Endothelial cell of umbilical vein (primary cell): ENCODE measurements around the gene CCDC60. TPM values are rescaled to one million over a fixed set of nuclear protein-coding genes. Genes with fewer than 3 reads are reported as not detected.

ENCODE experiments used
- BruUV-seq: library from RNA; stranded (reverse); fragments of 400-500 nt; replicated peaks from 2 replicates; lab custom pipeline; 2021; lab: Mats Ljungman, UMichigan
- CTCF ChIA-PET: fragments of 300-600, 350-600 bp; sonication (Branson Sonifier 250); formaldehyde crosslinking; loops from one replicate; lab custom pipeline; 2021; ENCODE audit warnings: antibody characterized with exemption, inconsistent platforms; lab: Charles Lee
- POLR2A ChIA-PET: fragments of 300-600, 350-600 bp; sonication (Branson Sonifier 250); formaldehyde crosslinking; loops from one replicate; lab custom pipeline; 2021; ENCODE audit warnings: antibody characterized with exemption, inconsistent platforms; lab: Charles Lee
- DNase-seq: peaks from one replicate; pipeline ENCODE4 v3.0.0-alpha.2; 2011; ENCODE audit warnings: low read depth, low spot score
- FAIRE-seq: peaks from 2 replicates; lab custom pipeline; 2011; peaks lifted over from hg19 to GRCh38; lab: Jason Lieb, UNC
- H2AFZ ChIP-seq: 2 replicates; pipeline ENCODE4 v1.6.0; 2012; ENCODE audit warnings: low read depth, low read length, control low read depth, inconsistent platforms
- H3K27ac ChIP-seq: 2 replicates; pipeline ENCODE4 v1.5.1; 2011; ENCODE audit warnings: low read depth, mild to moderate bottlenecking, control low read depth, low read length, moderate library complexity; ENCODE audit not compliant: insufficient read depth
- H3K27me3 ChIP-seq, 2 experiments: 2 replicates each; pipeline versions ENCODE4 v1.6.0 to v1.6.1; 2011; ENCODE audit warnings: low read length in 2 of 2, mixed read lengths in 1 of 2; ENCODE audit not compliant: control insufficient read depth in 2 of 2, insufficient read depth in 2 of 2
- H3K36me3 ChIP-seq, 2 experiments: 2 replicates in 1 of 2; 3 replicates in 1 of 2; pipeline ENCODE4 v1.5.1; 2011; ENCODE audit warnings: low read length in 2 of 2, mild to moderate bottlenecking in 1 of 2, moderate library complexity in 1 of 2; ENCODE audit not compliant: control insufficient read depth in 2 of 2, insufficient read depth in 2 of 2; ENCODE audit errors: extremely low read depth in 1 of 2
- H3K4me1 ChIP-seq: 3 replicates; pipeline ENCODE4 v1.5.1; 2011; ENCODE audit warnings: mild to moderate bottlenecking, low read length; ENCODE audit not compliant: control insufficient read depth, insufficient read depth; ENCODE audit errors: extremely low read depth
- H3K4me2 ChIP-seq: 2 replicates; pipeline ENCODE4 v1.6.1; 2011; ENCODE audit warnings: low read length, control low read depth, mixed read lengths; ENCODE audit not compliant: insufficient read depth
- H3K4me3 ChIP-seq, 3 experiments: fragments of 200-600 bp in 1 of 3; sonication (generic), shearing (Covaris generic) in 1 of 3; replicated peaks in 1 of 3; 2 replicates each; pipeline ENCODE4 v1.5.1; 2011 to 2016; ENCODE audit warnings: control low read depth in 3 of 3, low read length in 3 of 3, mild to moderate bottlenecking in 2 of 3, inconsistent platforms in 1 of 3, low read depth in 1 of 3, moderate library complexity in 1 of 3; ENCODE audit not compliant: insufficient read depth in 1 of 3
- H3K79me2 ChIP-seq: 2 replicates; pipeline ENCODE4 v1.6.0; 2012; ENCODE audit warnings: low read length, inconsistent platforms; ENCODE audit not compliant: control insufficient read depth, insufficient read depth
- H3K9ac ChIP-seq: replicated peaks from 2 replicates; pipeline ENCODE3; 2011; ENCODE audit warnings: low read length, control low read depth; ENCODE audit not compliant: insufficient read depth; ENCODE audit errors: extremely low read depth
- H3K9me1 ChIP-seq: replicated peaks from 3 replicates; pipeline ENCODE4 v1.6.0; 2011; ENCODE audit warnings: mild to moderate bottlenecking, low read length; ENCODE audit not compliant: control insufficient read depth, insufficient read depth; ENCODE audit errors: extremely low read depth
- H3K9me3 ChIP-seq: replicated peaks from 2 replicates; pipeline ENCODE4 v1.5.1; 2012; ENCODE audit warnings: low read length, inconsistent platforms; ENCODE audit not compliant: control insufficient read depth, insufficient read depth
- H4K20me1 ChIP-seq: replicated peaks from 2 replicates; pipeline ENCODE3; 2011; ENCODE audit warnings: mild to moderate bottlenecking, low read length; ENCODE audit not compliant: control insufficient read depth, insufficient read depth; ENCODE audit errors: extremely low read depth
- CTCF ChIP-seq, 2 donors: IDR thresholded peaks; 1 replicate in 1 of 2; 2 replicates in 1 of 2; pipeline ENCODE4 v1.5.1; 2011; ENCODE audit warnings: low read length in 2 of 2, mild to moderate bottlenecking in 2 of 2, moderate library complexity in 2 of 2, control low read depth in 1 of 2, inconsistent platforms in 1 of 2, low read depth in 1 of 2; ENCODE audit not compliant: insufficient read depth in 1 of 2; ENCODE audit errors: extremely low read depth in 1 of 2
- EZH2 ChIP-seq: IDR thresholded peaks from 2 replicates; pipeline ENCODE4 v1.6.1; 2012; ENCODE audit warnings: borderline replicate concordance, low read depth, mild to moderate bottlenecking, moderate library complexity, low read length, inconsistent platforms; ENCODE audit not compliant: severe bottlenecking
- FOS ChIP-seq: IDR thresholded peaks from 2 replicates; pipeline ENCODE4 v1.6.1; 2011; ENCODE audit warnings: mild to moderate bottlenecking, low read length, moderate library complexity, borderline replicate concordance; ENCODE audit not compliant: insufficient read depth
- GATA2 ChIP-seq: IDR thresholded peaks from 2 replicates; pipeline ENCODE4 v1.7.0; 2011; ENCODE audit warnings: low read depth, mild to moderate bottlenecking, moderate library complexity, mixed read lengths, low read length; ENCODE audit not compliant: insufficient read length, insufficient read depth
- JUN ChIP-seq: IDR thresholded peaks from 2 replicates; pipeline ENCODE4 v1.6.1; 2011; ENCODE audit warnings: borderline replicate concordance, low read depth; ENCODE audit not compliant: insufficient read length, insufficient read depth
- MAX ChIP-seq: IDR thresholded peaks from 2 replicates; pipeline ENCODE4 v1.6.1; 2011; ENCODE audit not compliant: insufficient read depth, insufficient read length
- MYC ChIP-seq: IDR thresholded peaks from one replicate; pipeline ENCODE4 v1.6.1; 2011; ENCODE audit warnings: mild to moderate bottlenecking, low read depth, low read length
- POLR2A ChIP-seq: IDR thresholded peaks from 2 replicates; pipeline ENCODE4 v1.6.1; 2012; ENCODE audit warnings: low read depth, mild to moderate bottlenecking, control low read depth, low read length
- POLR2AphosphoS5 ChIP-seq: IDR thresholded peaks from 2 replicates; pipeline ENCODE4 v1.6.1; 2012; ENCODE audit warnings: low read depth, mild to moderate bottlenecking, control low read depth, low read length, moderate library complexity; ENCODE audit not compliant: insufficient read depth
- dilution Hi-C: fragments of 300-500 bp; cut with MboI; formaldehyde crosslinking; loops from one replicate; pipeline ENCODE4 v1.15.0; 2019; ENCODE audit warnings: low sequenced_read_pairs; ENCODE audit not compliant: extremely low pct_ligation_motif_present
- intact Hi-C: fragments of 100-400 bp; cut with micrococcal nuclease; formaldehyde crosslinking; loops from one replicate; pipeline ENCODE4 v1.10.0; 2022
- polyA plus RNA-seq, 4 experiments: library from polyadenylated mRNA; depleted of rRNA in 3 of 4; stranded (reverse) in 3 of 4; unstranded in 1 of 4; fragments of >200 nt; gene quantifications; 2 replicates each; pipeline versions ENCODE4 v1.2.1 to v1.2.3, GENCODE V29; 2011 to 2012; ENCODE audit warnings: missing spikeins in 1 of 4
- total RNA-seq: library from RNA; stranded (reverse); gene quantifications from 2 replicates; pipeline ENCODE4 v1.2.3, GENCODE V29; 2021

The CCDC60 gene
- total and polyA plus RNA-seq, 2 donors (not counting 3 experiments of a cell fraction or from before 2014, with no cell fraction given), result not detected

GRCh38 chr12:119311878-119312277, 22.7 kb upstream of the CCDC60 start:
- H3K4me1 ChIP-seq, result no peaks in the 10 kb centered on the region
- dilution Hi-C loops, result no loop called here
- no TSS peak for BruUV-seq
- TF ChIP-seq POLR2AphosphoS5 (no peak), MAX (no peak), MYC (no peak)
- no peaks in the 10 kb centered on the region for H3K36me3 ChIP-seq
- DNase-seq (no peak), FAIRE-seq (no peak)
- H3K9me1 ChIP-seq, result no peaks in the 10 kb centered on the region
- H3K9ac ChIP-seq, result no peak overlapping the region
- H3K4me3 ChIP-seq, result no peak overlapping the region
- H2AFZ ChIP-seq, result no peak overlapping the region
- H4K20me1 ChIP-seq, result no peaks in the 10 kb centered on the region
- no peaks in the 10 kb centered on the region for H3K27me3 ChIP-seq
- no peak overlapping the region for H3K4me2 ChIP-seq
- intact Hi-C loops, result no loop called here
- POLR2A ChIA-PET, result no interaction called here
- no peak overlapping the region for H3K27ac ChIP-seq
- H3K9me3 ChIP-seq, result peaks cover 2% of the 10 kb centered on the region
- CTCF ChIA-PET, result no interaction called here
- H3K79me2 ChIP-seq, result no peaks in the 10 kb centered on the region

GRCh38 chr12:119312904-119313303, 21.6 kb upstream of the CCDC60 start:
- Histone ChIP-seq H4K20me1 (no peaks in the 10 kb centered on the region), H3K9me1 (no peaks in the 10 kb centered on the region), H2AFZ (no peak overlapping the region), H3K9ac (no peak overlapping the region), H3K36me3 (no peaks in the 10 kb centered on the region), H3K4me3 (no peak overlapping the region), H3K27ac (no peak overlapping the region), H3K4me1 (no peaks in the 10 kb centered on the region), H3K9me3 (peaks cover 2% of the 10 kb centered on the region), H3K79me2 (no peaks in the 10 kb centered on the region), H3K27me3 (no peaks in the 10 kb centered on the region), H3K4me2 (no peak overlapping the region)
- BruUV-seq, result no TSS peak
- CTCF ChIA-PET, result no interaction called here
- intact Hi-C loops, result no loop called here
- POLR2A ChIA-PET, result no interaction called here
- TF ChIP-seq POLR2AphosphoS5, result no peak
- no peak for TF ChIP-seq CTCF (IDR thresholded peaks at IDR 0.05; ENCODE audit: extremely low read depth in 1 of 2, insufficient read depth in 1 of 2, low read depth in 1 of 2, low read length in 2 of 2)
- no peak for TF ChIP-seq GATA2
- TF ChIP-seq MYC, result no peak
- TF ChIP-seq POLR2A, result no peak
- no peak for TF ChIP-seq EZH2
- no peak for TF ChIP-seq FOS
- no peak for TF ChIP-seq JUN
- TF ChIP-seq MAX, result no peak
- DNase-seq (no peak), FAIRE-seq (no peak)
- dilution Hi-C loops, result no loop called here
